ENCODE measurements around the gene PRX.

- no peak for TF ChIP-seq CTCF (optimal IDR thresholded peaks at IDR 0.05 in 1 of 3, IDR thresholded peaks at IDR 0.05 in 1 of 3, conservative IDR thresholded peaks at IDR 0.05 in 1 of 3; ENCODE audit: extremely low read depth in 1 of 3, insufficient read depth in 2 of 3, low read length in 3 of 3)
- TF ChIP-seq EZH2 (IDR thresholded peaks at IDR 0.05; ENCODE audit: low read length) = no peak
Measured at GRCh38 chr19:40387155-40387554, 26.0 kb downstream of the PRX start.

All from keratinocyte (primary cell).